Endodermal cell (in vitro differentiated cells): Measurements from ENCODE around the gene EPHB1. TPM values are rescaled to one million over a fixed set of nuclear protein-coding genes. Genes with fewer than 3 reads are reported as not detected.

ENCODE experiments used
- DNase-seq: peaks from one replicate; pipeline ENCODE4 v3.0.0-alpha.2; 2017
- H3K27ac ChIP-seq: 2 replicates; pipeline ENCODE4 v1.5.1; 2013; ENCODE audit warnings: mild to moderate bottlenecking, low read depth, low read length, moderate library complexity
- H3K27me3 ChIP-seq: 2 replicates; pipeline ENCODE4 v1.6.1; 2013; ENCODE audit warnings: mild to moderate bottlenecking, low read length, moderate library complexity; ENCODE audit not compliant: insufficient read depth, control insufficient read depth, poor library complexity, severe bottlenecking
- H3K36me3 ChIP-seq: 2 replicates; pipeline ENCODE4 v1.7.0; 2013; ENCODE audit warnings: mild to moderate bottlenecking, low read length, moderate library complexity; ENCODE audit not compliant: control insufficient read depth, insufficient read depth
- H3K4me1 ChIP-seq: one replicate; pipeline ENCODE4 v1.7.0; 2013; ENCODE audit warnings: low read length; ENCODE audit not compliant: control insufficient read depth, insufficient read depth
- H3K4me3 ChIP-seq: 2 replicates; pipeline ENCODE4 v1.5.1; 2013; ENCODE audit warnings: mild to moderate bottlenecking, low read length, moderate library complexity
- H3K9ac ChIP-seq: 2 replicates; pipeline ENCODE4 v1.6.1; 2013; ENCODE audit warnings: mild to moderate bottlenecking, low read length, moderate library complexity; ENCODE audit not compliant: poor library complexity, severe bottlenecking; ENCODE audit errors: extremely low read depth
- H3K9me3 ChIP-seq: 2 replicates; pipeline ENCODE4 v1.6.1; 2013; ENCODE audit warnings: mild to moderate bottlenecking, low read length, moderate library complexity; ENCODE audit not compliant: control insufficient read depth
- H3K27ac Mint-ChIP-seq: 2 replicates; pipeline ENCODE4 v1.8.0; 2020; ENCODE audit warnings: mixed read lengths
- H3K27me3 Mint-ChIP-seq: 2 replicates; pipeline ENCODE4 v1.8.0; 2021; ENCODE audit warnings: mild to moderate bottlenecking, mixed read lengths; ENCODE audit not compliant: insufficient read depth
- H3K36me3 Mint-ChIP-seq: 2 replicates; pipeline ENCODE4 v1.8.0; 2020; ENCODE audit warnings: low read depth, mixed read lengths
- H3K4me1 Mint-ChIP-seq: 2 replicates; pipeline ENCODE4 v1.8.0; 2020; ENCODE audit warnings: mixed read lengths
- H3K4me3 Mint-ChIP-seq: 2 replicates; pipeline ENCODE4 v1.8.0; 2020; ENCODE audit warnings: mild to moderate bottlenecking, moderate library complexity, mixed read lengths
- H3K9me3 Mint-ChIP-seq: 2 replicates; pipeline ENCODE4 v1.8.0; 2020; ENCODE audit warnings: mild to moderate bottlenecking, mixed read lengths
- WGBS, 2 experiments: methylation state at CpG; one replicate each; pipeline versions ENCODE4 v1.1.5 to v1.1.7; 2013; ENCODE audit warnings: missing lambda C conversion rate in 2 of 2, mixed read lengths in 1 of 2; ENCODE audit not compliant: insufficient coverage in 1 of 2, insufficient read length in 1 of 2; 5-methylcytosine and 5-hydroxymethylcytosine counted together
- total RNA-seq, 2 donors: library from RNA; stranded (reverse); fragmentation: NEBNext Ultra II Directional in 1 of 2; extraction: Animal tissue kit (Norgen Biotek cat#: 25700) in 1 of 2; gene quantifications; 2 replicates in 1 of 2; 3 replicates in 1 of 2; pipeline ENCODE4 v1.2.1, GENCODE V29; 2021
- TF ChIP-seq, protein P1 (sequence below): fragments of 200-600 bp; sonication (generic); conservative IDR thresholded peaks from 2 replicates; pipeline ENCODE4 v1.5.0; 2021; ENCODE audit warnings: antibody characterized with exemption, mild to moderate bottlenecking

Gene EPHB1
- total RNA-seq, 2 donors from 2014 or later, result 2.9 to 3.6 TPM

GRCh38 chr3:135242285-135242684 lies 447.2 kb downstream of the EPHB1 start:
- Mint-ChIP-seq H3K4me1 (peaks cover 25% of the 10 kb centered on the region), H3K27me3 (peaks cover 16% of the 10 kb centered on the region), H3K4me3 (no peak overlapping the region), H3K9me3 (no peaks in the 10 kb centered on the region), H3K27ac (no peak overlapping the region), H3K36me3 (no peaks in the 10 kb centered on the region)
- DNase-seq, result peak; percentile 33
- Histone ChIP-seq H3K27me3 (peaks cover 4% of the 10 kb centered on the region), H3K4me3 (no peak overlapping the region), H3K9ac (no peak overlapping the region), H3K36me3 (no peaks in the 10 kb centered on the region), H3K9me3 (no peaks in the 10 kb centered on the region), H3K27ac (no peak overlapping the region), H3K4me1 (peaks cover 3% of the 10 kb centered on the region)
- WGBS, 2 experiments, result 89 to 95% methylated on average over 1 to 2 of the region's 2 CpGs
- TF ChIP-seq, protein P1, sequence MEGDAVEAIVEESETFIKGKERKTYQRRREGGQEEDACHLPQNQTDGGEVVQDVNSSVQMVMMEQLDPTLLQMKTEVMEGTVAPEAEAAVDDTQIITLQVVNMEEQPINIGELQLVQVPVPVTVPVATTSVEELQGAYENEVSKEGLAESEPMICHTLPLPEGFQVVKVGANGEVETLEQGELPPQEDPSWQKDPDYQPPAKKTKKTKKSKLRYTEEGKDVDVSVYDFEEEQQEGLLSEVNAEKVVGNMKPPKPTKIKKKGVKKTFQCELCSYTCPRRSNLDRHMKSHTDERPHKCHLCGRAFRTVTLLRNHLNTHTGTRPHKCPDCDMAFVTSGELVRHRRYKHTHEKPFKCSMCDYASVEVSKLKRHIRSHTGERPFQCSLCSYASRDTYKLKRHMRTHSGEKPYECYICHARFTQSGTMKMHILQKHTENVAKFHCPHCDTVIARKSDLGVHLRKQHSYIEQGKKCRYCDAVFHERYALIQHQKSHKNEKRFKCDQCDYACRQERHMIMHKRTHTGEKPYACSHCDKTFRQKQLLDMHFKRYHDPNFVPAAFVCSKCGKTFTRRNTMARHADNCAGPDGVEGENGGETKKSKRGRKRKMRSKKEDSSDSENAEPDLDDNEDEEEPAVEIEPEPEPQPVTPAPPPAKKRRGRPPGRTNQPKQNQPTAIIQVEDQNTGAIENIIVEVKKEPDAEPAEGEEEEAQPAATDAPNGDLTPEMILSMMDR, result no peak

DNA sequence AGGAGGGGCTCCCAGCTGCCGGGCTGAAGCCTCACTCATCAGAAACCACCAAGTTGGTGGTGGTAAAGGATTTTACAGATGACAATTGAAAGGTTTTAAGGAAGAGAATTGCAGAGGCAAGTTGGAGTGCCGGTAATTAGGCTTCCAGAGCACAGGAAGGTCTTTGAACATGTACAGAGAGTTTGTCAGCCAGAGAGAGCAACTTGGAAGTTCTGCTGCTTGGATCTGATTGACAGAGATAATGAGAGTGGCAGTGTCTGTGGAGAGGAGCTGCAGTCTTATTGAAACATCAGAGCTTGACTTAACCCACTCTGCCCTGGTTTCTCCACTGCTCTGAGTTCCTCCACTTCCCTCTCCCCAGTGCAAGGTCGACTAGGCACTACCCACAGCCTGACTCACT lies 448.6 kb downstream of the EPHB1 start:
- H3K27ac ChIP-seq, result no peak overlapping the region
- no peaks in the 10 kb centered on the region for H3K9me3 Mint-ChIP-seq
- H3K36me3 ChIP-seq, result no peaks in the 10 kb centered on the region
- peaks cover 19% of the 10 kb centered on the region for H3K4me1 Mint-ChIP-seq
- TF ChIP-seq, protein P1, result no peak
- no peak for DNase-seq
- H3K4me1 ChIP-seq, result peaks cover 3% of the 10 kb centered on the region
- H3K27ac Mint-ChIP-seq, result peak overlapping the region; percentile 16
- no peak overlapping the region for H3K9ac ChIP-seq
- H3K4me3 ChIP-seq, result no peak overlapping the region
- H3K9me3 ChIP-seq, result no peaks in the 10 kb centered on the region
- whole genome bisulfite sequencing, 2 experiments, result 81 to 96% methylated on average over 2 to 3 of the region's 3 CpGs
- H3K4me3 Mint-ChIP-seq, result no peak overlapping the region
- H3K36me3 Mint-ChIP-seq, result no peaks in the 10 kb centered on the region
- H3K27me3 Mint-ChIP-seq, result peaks cover 13% of the 10 kb centered on the region
- H3K27me3 ChIP-seq, result peaks cover 3% of the 10 kb centered on the region

DNA sequence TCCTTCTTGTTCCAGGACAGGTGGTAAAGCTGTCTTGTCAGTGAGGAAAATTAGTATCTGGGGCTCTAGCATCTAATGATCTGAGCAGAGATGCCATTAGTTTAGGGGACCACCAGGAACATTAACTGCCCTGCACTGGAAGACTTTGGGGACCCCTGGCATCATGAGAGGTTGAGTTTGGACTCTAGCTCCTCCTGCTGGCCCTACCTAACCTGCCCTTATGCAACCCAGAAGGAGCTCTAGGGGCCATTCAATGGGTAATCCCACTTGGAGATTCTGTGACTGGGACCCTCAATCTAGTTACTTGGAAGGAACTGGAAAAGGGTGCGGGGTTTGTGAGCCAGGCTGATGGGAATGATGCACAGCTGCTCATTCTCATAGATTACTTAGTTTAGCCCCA lies 451.0 kb downstream of the EPHB1 start:
- Histone ChIP-seq H3K4me1 (no peaks in the 10 kb centered on the region), H3K9ac (no peak overlapping the region), H3K27me3 (no peaks in the 10 kb centered on the region), H3K4me3 (no peak overlapping the region), H3K9me3 (no peaks in the 10 kb centered on the region), H3K36me3 (no peaks in the 10 kb centered on the region), H3K27ac (no peak overlapping the region)
- TF ChIP-seq, protein P1, result peak; percentile 60
- Mint-ChIP-seq H3K4me1 (peaks cover 9% of the 10 kb centered on the region), H3K9me3 (no peaks in the 10 kb centered on the region), H3K27ac (no peak overlapping the region), H3K27me3 (peaks cover 3% of the 10 kb centered on the region), H3K4me3 (no peak overlapping the region), H3K36me3 (no peaks in the 10 kb centered on the region)
- 97 to 100% methylated on average over 1 of the region's 1 CpG for WGBS, 2 experiments
- DNase-seq, result no peak
